OCI-LY3 (cell line): Measurements from ENCODE around the gene TMPRSS11B.

Experiments
- CTCF ChIP-seq: fragments of 200-600, 300-600 bp; sonication (generic); IDR thresholded peaks from 2 replicates; pipeline ENCODE4 v1.5.1; 2014; ENCODE audit warnings: antibody characterized with exemption, low read length, low read depth
- EZH2phosphoT487 ChIP-seq: fragments of 200-600 bp; shearing (Covaris generic); IDR thresholded peaks from 2 replicates; pipeline ENCODE4 v1.6.1; 2018; ENCODE audit warnings: antibody characterized with exemption, mixed run types, low read depth

- no peak for TF ChIP-seq CTCF
- TF ChIP-seq EZH2phosphoT487, result no peak
Observed at GRCh38 chr4:68283095-68283494, 37.6 kb upstream of the TMPRSS11B start.
